ENCODE results near the gene REEP1.

REEP1 gene

GRCh38 chr2:86366651-86367498 lies 29.4 kb upstream of the REEP1 start:
- no peaks in the 10 kb centered on the region for H3K4me1 ChIP-seq (ENCODE audit: insufficient read depth, low read length, severe bottlenecking)
- H3K27me3 ChIP-seq (ENCODE audit: insufficient read depth, low read length), result no peaks in the 10 kb centered on the region
- H3K79me2 ChIP-seq (ENCODE audit: insufficient read depth, low read length), result no peaks in the 10 kb centered on the region
- H2AFZ ChIP-seq (ENCODE audit: low read length), result no peak overlapping the region
- H3F3A ChIP-seq (ENCODE audit: insufficient read depth, low read length), result no peaks in the 10 kb centered on the region
- H3K27ac ChIP-seq (ENCODE audit: low read depth, low read length, poor library complexity, severe bottlenecking), result no peak overlapping the region
- H3K4me3 ChIP-seq (ENCODE audit: low read depth, low read length, poor library complexity, severe bottlenecking), result no peak overlapping the region
- no peaks in the 10 kb centered on the region for H3K36me3 ChIP-seq (ENCODE audit: insufficient read depth, low read length)
- no peaks in the 10 kb centered on the region for H3K9me2 ChIP-seq (ENCODE audit: low read depth, low read length)
- TF ChIP-seq EZH2 (IDR thresholded peaks at IDR 0.05; ENCODE audit: borderline replicate concordance, low read length), result no peak
- no peak for TF ChIP-seq CTCF (IDR thresholded peaks at IDR 0.05; ENCODE audit: low read length)
- no peak overlapping the region for H3K4me2 ChIP-seq (ENCODE audit: low read length)
- no peaks in the 10 kb centered on the region for H4K20me1 ChIP-seq (ENCODE audit: insufficient read depth, low read length)
- H3K9ac ChIP-seq (ENCODE audit: low read length), result no peak overlapping the region
- 0 out of 2 replicates have a peak, but pooled peaks cover 2% of the 10 kb centered on the region for H3K9me3 ChIP-seq (ENCODE audit: low read length)

- H3K36me3 ChIP-seq (ENCODE audit: insufficient read depth, low read length), result no peaks in the 10 kb centered on the region
- no peaks in the 10 kb centered on the region for H4K20me1 ChIP-seq (ENCODE audit: insufficient read depth, low read length)
- no peaks in the 10 kb centered on the region for H3K79me2 ChIP-seq (ENCODE audit: insufficient read depth, low read length)
- H3K27me3 ChIP-seq (ENCODE audit: insufficient read depth, low read length), result no peaks in the 10 kb centered on the region
- no peak overlapping the region for H3K27ac ChIP-seq (ENCODE audit: low read depth, low read length, poor library complexity, severe bottlenecking)
- no peak overlapping the region for H3K4me2 ChIP-seq (ENCODE audit: low read length)
- TF ChIP-seq EZH2 (IDR thresholded peaks at IDR 0.05; ENCODE audit: borderline replicate concordance, low read length) (no peak), CTCF (IDR thresholded peaks at IDR 0.05; ENCODE audit: low read length) (no peak)
- H3K9me2 ChIP-seq (ENCODE audit: low read depth, low read length), result no peaks in the 10 kb centered on the region
- H3K4me1 ChIP-seq (ENCODE audit: insufficient read depth, low read length, severe bottlenecking), result no peaks in the 10 kb centered on the region
- H3K9me3 ChIP-seq (ENCODE audit: low read length), result no peaks in the 10 kb centered on the region
- H3F3A ChIP-seq (ENCODE audit: insufficient read depth, low read length), result no peaks in the 10 kb centered on the region
- H3K9ac ChIP-seq (ENCODE audit: low read length), result no peak overlapping the region
- no peak overlapping the region for H2AFZ ChIP-seq (ENCODE audit: low read length)
- H3K4me3 ChIP-seq (ENCODE audit: low read depth, low read length, poor library complexity, severe bottlenecking), result no peak overlapping the region
Measured at GRCh38 chr2:86364894-86365293, 27.5 kb upstream of the REEP1 start.

GRCh38 chr2:86360776-86361175 lies 23.4 kb upstream of the REEP1 start:
- H3K79me2 ChIP-seq (ENCODE audit: insufficient read depth, low read length), result no peaks in the 10 kb centered on the region
- TF ChIP-seq CTCF (IDR thresholded peaks at IDR 0.05; ENCODE audit: low read length) (no peak), EZH2 (IDR thresholded peaks at IDR 0.05; ENCODE audit: borderline replicate concordance, low read length) (no peak)

More at GRCh38 chr2:86360776-86361175, 23.4 kb upstream of the REEP1 start:
- H3K9ac ChIP-seq (ENCODE audit: low read length), result no peak overlapping the region
- no peaks in the 10 kb centered on the region for H3K4me1 ChIP-seq (ENCODE audit: insufficient read depth, low read length, severe bottlenecking)
- H3K4me2 ChIP-seq (ENCODE audit: low read length), result no peak overlapping the region
- no peaks in the 10 kb centered on the region for H3K36me3 ChIP-seq (ENCODE audit: insufficient read depth, low read length)
- H3K27me3 ChIP-seq (ENCODE audit: insufficient read depth, low read length), result no peaks in the 10 kb centered on the region
- no peaks in the 10 kb centered on the region for H3K9me2 ChIP-seq (ENCODE audit: low read depth, low read length)
- H4K20me1 ChIP-seq (ENCODE audit: insufficient read depth, low read length), result no peaks in the 10 kb centered on the region
- H3K9me3 ChIP-seq (ENCODE audit: low read length), result no peaks in the 10 kb centered on the region
- no peak overlapping the region for H3K4me3 ChIP-seq (ENCODE audit: low read depth, low read length, poor library complexity, severe bottlenecking)
- no peak overlapping the region for H3K27ac ChIP-seq (ENCODE audit: low read depth, low read length, poor library complexity, severe bottlenecking)
- no peak overlapping the region for H2AFZ ChIP-seq (ENCODE audit: low read length)
- H3F3A ChIP-seq (ENCODE audit: insufficient read depth, low read length), result no peaks in the 10 kb centered on the region
